Measurements from ENCODE around the gene COMMD3. TPM values are rescaled to one million over a fixed set of nuclear protein-coding genes. Genes with fewer than 3 reads are reported as not detected.
"Not testable (repeated sequence)": the region's sequence is repeated elsewhere in the genome, so short reads cannot be mapped to it uniquely, and the experiment has no call there.

The COMMD3 gene
- total RNA-seq, 1 experiment from 2014 or later: 44.9 TPM

DNA sequence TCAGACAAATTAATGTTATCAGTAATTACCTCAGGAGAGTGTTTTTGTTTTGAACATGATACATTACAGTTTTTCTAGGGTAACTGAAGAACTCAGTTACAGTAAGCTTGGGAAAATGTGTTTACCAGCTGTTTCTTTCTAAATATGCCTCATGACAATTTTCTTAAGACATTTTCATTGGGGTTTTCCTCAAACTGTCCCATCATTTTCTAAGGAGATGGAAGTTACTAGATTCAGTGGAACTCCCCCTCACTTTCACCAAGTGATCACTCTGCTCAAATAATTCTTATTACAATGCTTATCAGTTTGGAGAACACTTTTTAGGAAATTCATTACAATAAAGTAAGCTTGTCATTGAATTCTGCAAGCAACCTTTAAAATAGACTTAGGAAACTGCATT lies 22.7 kb downstream of the COMMD3 start:
- no peak for DNase-seq (ENCODE audit: low spot score)

DNA sequence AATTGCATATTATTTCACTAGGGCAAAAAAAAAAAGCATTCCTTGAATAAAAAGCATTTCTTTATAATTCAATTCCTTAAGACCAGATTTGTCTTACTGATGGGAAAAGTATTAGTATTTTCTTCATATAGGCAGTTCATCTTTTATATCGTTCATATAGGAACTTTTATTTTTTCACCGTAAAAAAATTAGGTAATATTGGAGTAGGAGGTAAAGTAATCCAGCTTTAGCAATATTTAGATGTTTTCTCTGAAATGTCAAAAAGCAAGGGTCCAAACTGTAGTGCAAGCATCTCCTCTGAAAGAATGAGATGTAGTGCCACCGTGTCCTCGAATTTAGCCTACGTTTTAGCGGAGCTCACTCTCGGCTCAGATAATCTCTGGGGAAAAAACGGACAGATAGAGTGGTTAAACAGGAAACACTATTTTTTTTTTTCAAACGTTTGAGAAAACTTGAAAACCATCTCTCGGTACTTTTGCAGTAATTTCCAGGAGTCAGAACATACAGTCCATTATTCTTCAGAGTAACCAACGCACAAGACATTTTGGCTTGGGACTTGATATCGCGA lies 23.7 kb downstream of the COMMD3 start:
- DNase-seq (ENCODE audit: low spot score): no peak

GRCh38 chr10:22340329-22341189 lies 24.4 kb downstream of the COMMD3 start:
- peak; percentile 41 for DNase-seq (ENCODE audit: low spot score)

GRCh38 chr10:22341190-22341925 lies 25.2 kb downstream of the COMMD3 start:
- DNase-seq (ENCODE audit: low spot score): no peak

GRCh38 chr10:22341926-22342196 lies 25.7 kb downstream of the COMMD3 start:
- no peak for DNase-seq (ENCODE audit: low spot score)

DNA sequence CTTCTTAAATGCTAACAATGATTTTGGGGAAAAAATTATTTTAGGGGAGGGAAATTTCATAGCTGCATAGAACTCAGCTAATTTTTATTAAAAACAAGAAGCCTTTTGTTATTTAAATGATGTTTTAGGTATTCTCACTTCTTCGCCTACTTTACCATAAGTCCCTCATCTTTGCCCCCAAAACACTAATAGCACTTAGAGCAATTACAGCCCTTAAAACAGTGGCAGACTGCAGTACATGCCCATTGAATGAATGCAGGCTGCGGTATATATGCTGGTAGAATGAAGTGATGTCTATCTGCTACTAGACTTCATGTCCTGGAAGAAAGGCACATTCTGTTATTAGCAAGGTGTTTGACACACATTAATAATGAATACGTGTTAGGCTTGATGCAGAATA lies 26.2 kb downstream of the COMMD3 start:
- DNase-seq (ENCODE audit: low spot score): no peak

GRCh38 chr10:22343731-22344130 lies 27.5 kb downstream of the COMMD3 start:
- DNase-seq (ENCODE audit: low spot score): no peak

DNA sequence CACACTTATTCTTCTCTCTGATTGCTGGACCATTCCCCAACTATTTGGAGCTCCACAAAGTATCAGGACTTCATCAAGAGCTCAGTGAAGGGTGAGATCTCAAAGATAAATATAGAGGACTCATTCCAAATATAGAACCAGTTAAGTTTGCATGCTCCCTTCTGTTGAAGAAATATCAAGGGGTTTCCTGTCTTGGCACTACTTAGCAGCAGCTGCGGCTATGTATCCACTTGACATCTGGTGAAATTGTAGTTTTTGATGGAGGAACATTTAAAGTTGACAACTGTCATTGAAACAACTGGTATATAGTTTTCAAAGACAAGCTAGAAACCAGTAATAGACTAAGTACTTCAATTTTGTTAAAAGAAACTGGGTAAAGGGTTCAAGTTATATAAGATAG lies 28.1 kb downstream of the COMMD3 start:
- DNase-seq (ENCODE audit: low spot score): no peak

DNA sequence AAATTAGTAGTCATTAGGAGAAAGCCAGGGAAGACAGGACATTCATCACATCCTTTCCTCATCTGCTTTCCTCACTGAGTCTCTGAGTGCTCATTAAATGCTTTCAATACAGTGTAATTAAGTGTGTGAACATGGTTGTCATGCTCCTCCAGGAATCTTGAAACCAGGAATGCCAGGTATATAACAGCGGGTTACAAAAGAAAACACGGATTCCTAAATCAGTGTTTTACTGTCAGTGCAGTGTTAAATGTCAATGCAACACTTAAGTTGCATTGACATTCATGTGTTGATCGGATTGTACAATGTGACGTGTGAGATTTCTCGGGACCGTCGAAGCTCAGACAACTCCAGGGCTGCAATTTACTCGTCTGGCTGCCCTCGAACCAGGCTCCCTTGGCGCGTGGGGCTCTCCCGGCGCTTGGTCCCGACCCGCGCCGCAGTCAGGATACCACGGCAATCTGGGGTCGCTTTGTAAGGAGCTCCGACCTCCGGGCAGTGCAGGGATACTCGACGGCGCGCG lies 28.7 kb downstream of the COMMD3 start:
- no peak for DNase-seq (ENCODE audit: low spot score)

DNA sequence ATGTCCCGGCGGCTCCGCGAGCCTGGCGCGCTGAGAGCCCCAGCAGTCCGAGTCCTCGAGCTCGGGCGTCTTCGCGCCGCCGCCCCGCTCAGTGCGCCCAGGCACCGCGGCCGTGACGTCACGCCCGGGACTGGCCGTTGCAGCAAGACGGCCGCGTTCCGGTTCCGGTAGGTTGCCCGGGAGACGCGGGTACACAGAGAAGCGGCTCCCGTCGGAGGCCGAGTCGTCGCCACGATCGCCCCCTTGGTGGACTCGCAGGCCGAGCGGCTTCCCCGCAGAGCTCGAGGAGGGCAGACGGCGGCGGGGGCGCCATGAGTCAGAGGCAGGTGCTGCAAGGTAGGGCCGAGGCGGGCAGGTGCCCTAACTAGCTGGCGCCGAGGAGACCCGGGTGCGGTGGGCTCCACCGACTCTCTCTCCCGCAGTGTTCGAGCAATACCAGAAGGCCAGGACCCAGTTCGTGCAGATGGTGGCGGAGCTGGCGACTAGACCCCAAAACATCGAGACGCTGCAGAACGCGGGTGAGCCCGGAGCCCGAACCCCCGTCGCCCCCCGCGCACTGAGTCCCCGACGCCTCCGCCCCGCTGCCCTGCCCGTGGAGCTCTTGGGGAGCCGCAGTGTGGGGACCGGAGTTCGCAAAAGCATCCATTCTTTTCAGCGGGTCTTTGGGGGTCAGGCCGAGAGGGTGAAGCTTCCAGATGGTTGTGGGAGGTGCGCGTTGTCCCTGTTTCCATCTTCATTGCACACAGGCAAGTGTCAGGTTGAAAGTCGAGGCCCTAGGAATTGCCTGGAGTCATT lies 29.3 kb downstream of the COMMD3 start, which contains the start of gene SPAG6:
TSS of gene SPAG6 (plus strand) at position 196 of the 795 bp plus-strand sequence. CDS start at position 312, 116 bp downstream.
- DNase-seq (ENCODE audit: low spot score): no peak

DNA sequence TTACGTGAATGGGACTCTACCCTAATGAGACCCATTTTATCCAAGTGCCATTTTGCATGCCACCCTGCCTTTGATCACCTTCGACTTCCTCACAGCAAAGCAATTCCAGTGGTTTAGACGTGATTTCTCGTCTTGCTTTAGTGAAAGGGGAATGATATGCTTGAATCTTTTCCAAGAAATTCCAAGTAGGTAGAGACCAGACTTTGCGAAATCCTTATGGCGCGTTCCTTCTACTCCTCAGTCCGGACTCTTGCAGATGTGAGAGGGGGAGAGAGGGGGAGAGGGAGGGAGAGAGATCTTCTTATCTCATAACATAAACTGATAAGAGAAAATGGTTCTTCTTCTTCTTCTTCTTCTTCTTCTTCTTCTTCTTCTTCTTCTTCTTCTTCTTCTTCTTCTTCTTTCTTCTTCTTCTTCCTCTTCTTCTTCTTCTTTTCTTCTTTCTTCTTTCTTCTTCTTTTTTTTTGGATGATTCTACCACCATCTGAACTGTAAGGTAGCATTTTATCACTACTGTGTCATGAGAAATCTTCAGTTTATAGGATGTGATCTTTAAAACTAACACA lies 30.0 kb downstream of the COMMD3 start:
- no peak for DNase-seq (ENCODE audit: low spot score)

DNA sequence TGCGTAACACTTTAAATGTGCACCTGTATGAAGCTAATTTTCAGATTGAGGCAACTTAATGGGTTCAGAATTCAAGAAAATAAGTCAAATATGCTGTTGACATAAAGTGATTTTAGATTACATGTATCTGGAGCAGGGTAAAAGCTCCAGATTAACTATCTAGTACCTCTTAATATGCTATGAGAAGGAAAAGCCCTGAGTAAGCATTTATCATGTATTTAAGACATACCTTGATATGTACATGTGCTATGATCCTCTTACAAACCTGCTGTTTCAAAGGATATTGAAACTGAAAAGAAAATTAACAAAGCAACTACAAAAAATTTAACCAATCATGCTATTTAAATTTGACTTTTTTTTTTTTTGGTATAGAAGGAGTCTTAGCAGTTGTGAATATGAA lies 33.6 kb downstream of the COMMD3 start:
- no peak for DNase-seq (ENCODE audit: low spot score)

DNA sequence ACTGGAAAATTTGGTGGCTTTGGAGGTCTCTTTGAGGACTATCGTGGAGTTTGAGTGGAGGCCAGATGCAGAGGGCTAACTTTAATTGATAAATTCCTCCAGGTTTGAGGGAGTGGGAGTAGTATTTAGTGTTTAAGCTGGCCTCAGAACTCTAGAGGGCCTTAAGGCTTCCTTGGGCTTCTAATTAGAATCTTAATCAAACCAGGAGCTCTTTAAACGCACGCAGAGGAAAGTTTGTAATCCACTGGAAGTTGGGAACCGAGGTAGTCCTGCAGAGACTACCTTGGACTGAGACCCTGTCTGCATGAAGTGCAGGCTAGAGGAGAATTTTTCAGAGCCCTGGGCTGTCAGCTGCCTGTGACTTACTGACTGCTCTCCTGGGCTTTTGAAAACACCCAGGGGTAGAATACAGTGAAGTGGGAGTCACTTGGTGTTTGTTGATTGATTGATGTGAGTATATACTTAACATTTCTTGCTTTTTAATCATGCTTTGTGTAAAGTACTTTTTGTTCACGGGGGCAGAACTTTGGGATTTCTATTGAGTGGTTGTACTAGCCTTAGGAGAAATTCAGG lies 35.0 kb downstream of the COMMD3 start:
- no peak for DNase-seq (ENCODE audit: low spot score)

DNA sequence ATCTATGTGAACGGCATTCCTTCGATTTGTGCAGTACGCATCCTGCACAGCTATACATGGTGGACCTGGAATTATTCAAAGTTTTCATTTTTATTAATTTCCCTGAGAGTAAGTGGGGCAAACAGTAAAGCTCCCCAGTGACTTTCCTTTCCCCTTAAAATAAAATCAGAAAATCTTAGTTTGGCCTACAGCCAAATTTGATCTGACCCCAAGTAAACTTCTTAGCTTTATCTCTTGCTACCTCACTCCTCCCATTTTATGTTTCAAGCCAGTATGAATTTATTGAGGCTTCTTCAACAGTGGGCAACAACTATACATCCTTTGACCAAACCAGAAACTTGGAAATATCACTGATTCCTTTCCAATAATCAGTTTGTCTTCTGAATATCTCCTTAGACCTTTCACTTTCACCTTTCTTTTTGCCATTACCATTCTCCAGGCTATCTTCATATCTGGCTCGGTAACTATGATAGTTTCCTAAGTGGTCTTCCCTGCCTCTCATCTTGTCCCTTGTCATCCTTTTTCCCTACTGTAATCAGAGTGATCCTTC lies 40.2 kb downstream of the COMMD3 start:
- no peak for DNase-seq (ENCODE audit: low spot score)

DNA sequence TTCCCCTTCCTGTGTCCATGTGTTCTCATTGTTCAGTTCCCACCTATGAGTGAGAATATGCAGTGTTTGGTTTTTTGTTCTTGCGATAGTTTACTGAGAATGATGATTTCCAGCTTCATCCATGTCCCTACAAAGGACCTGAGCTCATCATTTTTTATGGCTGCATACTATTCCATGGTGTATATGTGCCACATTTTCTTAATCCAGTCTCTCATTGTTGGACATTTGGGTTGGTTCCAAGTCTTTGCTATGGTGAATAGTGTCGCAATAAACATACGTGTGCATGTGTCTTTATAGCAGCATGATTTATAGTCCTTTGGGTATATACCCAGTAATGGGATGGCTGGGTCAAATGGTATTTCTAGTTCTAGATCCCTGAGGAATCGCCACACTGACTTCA lies 41.6 kb downstream of the COMMD3 start:
- not testable (repeated sequence) for DNase-seq (ENCODE audit: low spot score)

GRCh38 chr10:22363305-22363704 lies 47.1 kb downstream of the COMMD3 start:
- DNase-seq (ENCODE audit: low spot score): no peak

- DNase-seq (ENCODE audit: low spot score): no peak
These were observed 48.4 kb downstream of the COMMD3 start for GRCh38 chr10:22364407-22365140.

DNA sequence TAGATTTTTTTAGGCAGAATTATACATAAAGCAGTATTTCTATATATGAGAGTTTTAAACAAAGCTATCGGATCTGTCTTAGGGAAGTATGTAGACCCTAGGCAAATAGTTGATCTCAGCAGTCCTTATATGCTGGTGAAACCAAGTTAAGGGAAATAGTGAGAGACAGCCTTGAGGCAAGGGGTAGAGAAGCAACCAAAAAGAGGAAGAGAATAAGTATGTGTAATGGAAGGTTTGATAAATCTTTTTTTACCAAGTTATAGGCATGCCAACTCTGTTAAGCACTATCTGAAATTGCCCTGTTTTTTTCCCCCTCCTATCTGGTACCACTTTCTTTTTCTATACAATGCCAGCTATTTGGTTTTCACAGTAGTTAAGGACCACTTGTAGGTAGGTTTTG lies 49.0 kb downstream of the COMMD3 start:
- no peak for DNase-seq (ENCODE audit: low spot score)

- no peak for DNase-seq (ENCODE audit: low spot score)
These were observed 49.7 kb downstream of the COMMD3 start for GRCh38 chr10:22365644-22366434.

- no peak for DNase-seq (ENCODE audit: low spot score)
These were observed 50.2 kb downstream of the COMMD3 start for GRCh38 chr10:22366435-22366703.
